Measurements from ENCODE around the gene RNF180.
A peak's percentile ranks its signal among the peaks of the same experiment; 100 is the strongest.

The RNF180 gene

GRCh38 chr5:64165160-64165499, 513 bp upstream of the RNF180 start:
- ChIA-PET POLR2A (no interaction called here), CTCF (interaction anchor here (0.9 kb wide), 1 partner anchor 17 kb away, joined by 3 read pairs; no protein-coding TSS in a partner anchor)
- DNase-seq (ENCODE audit: low read depth, low spot score), result no peak
- H3K4me3 ChIP-seq (ENCODE audit: low read depth, low read length), result peak overlapping the region; percentile 63
- no peak for TF ChIP-seq CTCF (IDR thresholded peaks at IDR 0.05; ENCODE audit: insufficient read depth, low read length, missing control alignments)

GRCh38 chr5:64166201-64166959, 737 bp downstream of the RNF180 start:
- POLR2A ChIA-PET, result no interaction called here
- DNase-seq (ENCODE audit: low read depth, low spot score), result no peak
- TF ChIP-seq CTCF (IDR thresholded peaks at IDR 0.05; ENCODE audit: insufficient read depth, low read length, missing control alignments), result no peak
- CTCF ChIA-PET, result interaction anchor here (1.4 kb wide), 1 partner anchor 63 kb away, joined by 5 read pairs; no protein-coding TSS in a partner anchor
- H3K4me3 ChIP-seq (ENCODE audit: low read depth, low read length), result peak overlapping the region; percentile 63

- TF ChIP-seq CTCF (IDR thresholded peaks at IDR 0.05; ENCODE audit: insufficient read depth, low read length, missing control alignments), result no peak
- no peak overlapping the region for H3K4me3 ChIP-seq (ENCODE audit: low read depth, low read length)
- ChIA-PET CTCF (interaction anchor here (1.9 kb wide), 1 partner anchor 28 kb away, joined by 5 read pairs; no protein-coding TSS in a partner anchor), POLR2A (no interaction called here)
- DNase-seq (ENCODE audit: low read depth, low spot score), result no peak
These were observed 10.7 kb downstream of the RNF180 start for GRCh38 chr5:64176301-64176700.

- H3K4me3 ChIP-seq (ENCODE audit: low read depth, low read length), result no peak overlapping the region
- TF ChIP-seq CTCF (IDR thresholded peaks at IDR 0.05; ENCODE audit: insufficient read depth, low read length, missing control alignments), result no peak
- no peak for DNase-seq (ENCODE audit: low read depth, low spot score)
- ChIA-PET CTCF (interaction anchor here (1.1 kb wide), 1 partner anchor 33 kb away, joined by 3 read pairs; no protein-coding TSS in a partner anchor), POLR2A (no interaction called here)
These were observed 15.2 kb downstream of the RNF180 start for GRCh38 chr5:64180661-64181343.

GRCh38 chr5:64181440-64181839, 15.8 kb downstream of the RNF180 start:
- CTCF ChIA-PET, result no interaction called here
- POLR2A ChIA-PET, result no interaction called here
- DNase-seq (ENCODE audit: low read depth, low spot score), result no peak

More at GRCh38 chr5:64181440-64181839, 15.8 kb downstream of the RNF180 start:
- TF ChIP-seq CTCF (IDR thresholded peaks at IDR 0.05; ENCODE audit: insufficient read depth, low read length, missing control alignments), result no peak
- H3K4me3 ChIP-seq (ENCODE audit: low read depth, low read length), result no peak overlapping the region
